ENCODE measurements around the gene HDAC4. TPM values are rescaled to one million over a fixed set of nuclear protein-coding genes. Genes with fewer than 3 reads are reported as not detected.

The HDAC4 gene
- total RNA-seq, 5 donors from 2014 or later (not counting 1 experiment from before 2014, with no cell fraction given) = 44.8 to 80.2 (median 60.9) TPM

GRCh38 chr2:239025951-239026461 lies 374.8 kb downstream of the HDAC4 start:
- H3K36me3 ChIP-seq (ENCODE audit: control insufficient read depth in 2 of 2, extremely low read depth in 1 of 2, insufficient read depth in 1 of 2, low read length in 1 of 2) = no peaks in the 10 kb centered on the region
- no peaks in the 10 kb centered on the region for H3K36me3 Mint-ChIP-seq
- ATAC-seq (replicated peaks in 1 of 4) (no peak), DNase-seq (no peak)
- POLR2A ChIA-PET = no interaction called here
- H3K4me3 ChIP-seq (ENCODE audit: control insufficient read depth in 1 of 2, extremely low read depth in 1 of 2, low read length in 1 of 2) = no peak overlapping the region
- CTCF ChIA-PET = no interaction called here
- H3K27me3 Mint-ChIP-seq = peaks cover 7 to 37% of the 10 kb centered on the region in 2 donors
- no peaks in the 10 kb centered on the region for H3K4me1 Mint-ChIP-seq
- 61% methylated on average over 11 of the region's 14 CpGs for WGBS (ENCODE audit: insufficient coverage)
- H3K27me3 ChIP-seq (replicated peaks in 1 of 2; ENCODE audit: control insufficient read depth in 2 of 2, extremely low read depth in 1 of 2, insufficient read depth in 2 of 2, low read length in 1 of 2) = peaks cover 0 to 63% of the 10 kb centered on the region in 2 experiments
- no peaks in the 10 kb centered on the region for H3K9me3 ChIP-seq
- no peaks in the 10 kb centered on the region for H3K9me3 Mint-ChIP-seq
- H3K27ac ChIP-seq (ENCODE audit: low read length) = no peak overlapping the region
- no peak overlapping the region for H3K27ac Mint-ChIP-seq
- H3K4me3 Mint-ChIP-seq = no peak overlapping the region
- H3K4me1 ChIP-seq (ENCODE audit: control insufficient read depth in 1 of 2, extremely low read depth in 1 of 2, insufficient read depth in 2 of 2, low read length in 2 of 2) = no peaks in the 10 kb centered on the region

- ChIA-PET CTCF (no interaction called here), POLR2A (no interaction called here)
- no peaks in the 10 kb centered on the region for H3K36me3 Mint-ChIP-seq
- H3K4me3 ChIP-seq (ENCODE audit: control insufficient read depth in 1 of 2, extremely low read depth in 1 of 2, low read length in 1 of 2) = no peak overlapping the region
- no peaks in the 10 kb centered on the region for H3K4me1 Mint-ChIP-seq
- H3K4me3 Mint-ChIP-seq = no peak overlapping the region
- H3K27ac Mint-ChIP-seq = no peak overlapping the region
- H3K27me3 ChIP-seq (replicated peaks in 1 of 2; ENCODE audit: control insufficient read depth in 2 of 2, extremely low read depth in 1 of 2, insufficient read depth in 2 of 2, low read length in 1 of 2) = peaks cover 0 to 69% of the 10 kb centered on the region in 2 experiments
- peaks cover 7 to 37% of the 10 kb centered on the region in 2 donors for H3K27me3 Mint-ChIP-seq
- ATAC-seq (replicated peaks in 1 of 4) (no peak), DNase-seq (no peak)
- H3K27ac ChIP-seq (ENCODE audit: low read length) = no peak overlapping the region
- H3K4me1 ChIP-seq (ENCODE audit: control insufficient read depth in 1 of 2, extremely low read depth in 1 of 2, insufficient read depth in 2 of 2, low read length in 2 of 2) = no peaks in the 10 kb centered on the region
- no peaks in the 10 kb centered on the region for H3K36me3 ChIP-seq (ENCODE audit: control insufficient read depth in 2 of 2, extremely low read depth in 1 of 2, insufficient read depth in 1 of 2, low read length in 1 of 2)
- H3K9me3 Mint-ChIP-seq = no peaks in the 10 kb centered on the region
- no peaks in the 10 kb centered on the region for H3K9me3 ChIP-seq
- WGBS (ENCODE audit: insufficient coverage) = 73% methylated on average over 11 of the region's 20 CpGs
Observed at GRCh38 chr2:239025096-239025801, 375.6 kb downstream of the HDAC4 start.

GRCh38 chr2:239024226-239024625 lies 376.6 kb downstream of the HDAC4 start:
- no peak overlapping the region for H3K4me3 ChIP-seq (ENCODE audit: control insufficient read depth in 1 of 2, extremely low read depth in 1 of 2, low read length in 1 of 2)
- H3K27ac ChIP-seq (ENCODE audit: low read length) = no peak overlapping the region
- DNase-seq (no peak), ATAC-seq (replicated peaks in 1 of 4) (no peak)
- H3K36me3 Mint-ChIP-seq = no peaks in the 10 kb centered on the region
- no peaks in the 10 kb centered on the region for H3K36me3 ChIP-seq (ENCODE audit: control insufficient read depth in 2 of 2, extremely low read depth in 1 of 2, insufficient read depth in 1 of 2, low read length in 1 of 2)
- no peaks in the 10 kb centered on the region for H3K9me3 ChIP-seq
- WGBS (ENCODE audit: insufficient coverage) = 93% methylated on average over 3 of the region's 7 CpGs
- no peak overlapping the region for H3K4me3 Mint-ChIP-seq
- ChIA-PET POLR2A (no interaction called here), CTCF (no interaction called here)
- H3K9me3 Mint-ChIP-seq = no peaks in the 10 kb centered on the region
- peaks cover 14 to 39% of the 10 kb centered on the region in 2 donors for H3K27me3 Mint-ChIP-seq
- no peak overlapping the region for H3K27ac Mint-ChIP-seq
- no peaks in the 10 kb centered on the region for H3K4me1 ChIP-seq (ENCODE audit: control insufficient read depth in 1 of 2, extremely low read depth in 1 of 2, insufficient read depth in 2 of 2, low read length in 2 of 2)
- H3K4me1 Mint-ChIP-seq = no peaks in the 10 kb centered on the region
- H3K27me3 ChIP-seq (replicated peaks in 1 of 2; ENCODE audit: control insufficient read depth in 2 of 2, extremely low read depth in 1 of 2, insufficient read depth in 2 of 2, low read length in 1 of 2) = peaks cover 0 to 70% of the 10 kb centered on the region in 2 experiments

GRCh38 chr2:239022437-239023260 lies 378.2 kb downstream of the HDAC4 start:
- H3K36me3 Mint-ChIP-seq = no peaks in the 10 kb centered on the region

GRCh38 chr2:239021651-239022436 lies 379.0 kb downstream of the HDAC4 start:
- H3K4me3 Mint-ChIP-seq = no peak overlapping the region
- peaks cover 13 to 22% of the 10 kb centered on the region in 2 donors for H3K27me3 Mint-ChIP-seq
- Histone ChIP-seq H3K4me3 (ENCODE audit: control insufficient read depth in 1 of 2, extremely low read depth in 1 of 2, low read length in 1 of 2) (no peak overlapping the region), H3K9me3 (no peaks in the 10 kb centered on the region), H3K27me3 (replicated peaks in 1 of 2; ENCODE audit: control insufficient read depth in 2 of 2, extremely low read depth in 1 of 2, insufficient read depth in 2 of 2, low read length in 1 of 2) (peaks cover 0 to 54% of the 10 kb centered on the region in 2 experiments), H3K27ac (ENCODE audit: low read length) (no peak overlapping the region), H3K36me3 (ENCODE audit: control insufficient read depth in 2 of 2, extremely low read depth in 1 of 2, insufficient read depth in 1 of 2, low read length in 1 of 2) (no peaks in the 10 kb centered on the region), H3K4me1 (ENCODE audit: control insufficient read depth in 1 of 2, extremely low read depth in 1 of 2, insufficient read depth in 2 of 2, low read length in 2 of 2) (no peaks in the 10 kb centered on the region)
- no peak for ATAC-seq (replicated peaks in 1 of 4)
- POLR2A ChIA-PET = no interaction called here
- no peaks in the 10 kb centered on the region for H3K36me3 Mint-ChIP-seq
- H3K9me3 Mint-ChIP-seq = no peaks in the 10 kb centered on the region
- CTCF ChIA-PET = no interaction called here
- no peak for DNase-seq
- H3K4me1 Mint-ChIP-seq = no peaks in the 10 kb centered on the region
- WGBS (ENCODE audit: insufficient coverage) = 83% methylated on average over 13 of the region's 18 CpGs
- no peak overlapping the region for H3K27ac Mint-ChIP-seq

More at GRCh38 chr2:239022437-239023260, 378.2 kb downstream of the HDAC4 start:
- no peak overlapping the region for H3K4me3 ChIP-seq (ENCODE audit: control insufficient read depth in 1 of 2, extremely low read depth in 1 of 2, low read length in 1 of 2)
- no peak overlapping the region for H3K27ac ChIP-seq (ENCODE audit: low read length)
- ATAC-seq (replicated peaks in 1 of 4) (no peak), DNase-seq (no peak)
- Mint-ChIP-seq H3K9me3 (no peaks in the 10 kb centered on the region), H3K27me3 (peaks cover 14 to 29% of the 10 kb centered on the region in 2 donors), H3K27ac (no peak overlapping the region), H3K4me1 (no peaks in the 10 kb centered on the region), H3K4me3 (no peak overlapping the region)
- H3K36me3 ChIP-seq (ENCODE audit: control insufficient read depth in 2 of 2, extremely low read depth in 1 of 2, insufficient read depth in 1 of 2, low read length in 1 of 2) = no peaks in the 10 kb centered on the region
- 89% methylated on average over 12 of the region's 16 CpGs for WGBS (ENCODE audit: insufficient coverage)
- no peaks in the 10 kb centered on the region for H3K9me3 ChIP-seq
- ChIA-PET CTCF (no interaction called here), POLR2A (no interaction called here)
- H3K27me3 ChIP-seq (replicated peaks in 1 of 2; ENCODE audit: control insufficient read depth in 2 of 2, extremely low read depth in 1 of 2, insufficient read depth in 2 of 2, low read length in 1 of 2) = peaks cover 0 to 62% of the 10 kb centered on the region in 2 experiments
- no peaks in the 10 kb centered on the region for H3K4me1 ChIP-seq (ENCODE audit: control insufficient read depth in 1 of 2, extremely low read depth in 1 of 2, insufficient read depth in 2 of 2, low read length in 2 of 2)

GRCh38 chr2:239021224-239021623 lies 379.6 kb downstream of the HDAC4 start:
- 70% methylated on average over 3 of the region's 6 CpGs for WGBS (ENCODE audit: insufficient coverage)
- H3K4me3 ChIP-seq (ENCODE audit: control insufficient read depth in 1 of 2, extremely low read depth in 1 of 2, low read length in 1 of 2) = no peak overlapping the region
- H3K27me3 ChIP-seq (replicated peaks in 1 of 2; ENCODE audit: control insufficient read depth in 2 of 2, extremely low read depth in 1 of 2, insufficient read depth in 2 of 2, low read length in 1 of 2) = peaks cover 0 to 50% of the 10 kb centered on the region in 2 experiments
- no peak overlapping the region for H3K4me3 Mint-ChIP-seq
- no peaks in the 10 kb centered on the region for H3K9me3 Mint-ChIP-seq
- ATAC-seq (replicated peaks in 1 of 4) (no peak), DNase-seq (no peak)
- peaks cover 10 to 19% of the 10 kb centered on the region in 2 donors for H3K27me3 Mint-ChIP-seq
- H3K27ac ChIP-seq (ENCODE audit: low read length) = no peak overlapping the region
- no peaks in the 10 kb centered on the region for H3K36me3 Mint-ChIP-seq
- no peaks in the 10 kb centered on the region for H3K9me3 ChIP-seq
- H3K27ac Mint-ChIP-seq = no peak overlapping the region
- ChIA-PET POLR2A (no interaction called here), CTCF (no interaction called here)
- H3K36me3 ChIP-seq (ENCODE audit: control insufficient read depth in 2 of 2, extremely low read depth in 1 of 2, insufficient read depth in 1 of 2, low read length in 1 of 2) = no peaks in the 10 kb centered on the region
- no peaks in the 10 kb centered on the region for H3K4me1 Mint-ChIP-seq
- no peaks in the 10 kb centered on the region for H3K4me1 ChIP-seq (ENCODE audit: control insufficient read depth in 1 of 2, extremely low read depth in 1 of 2, insufficient read depth in 2 of 2, low read length in 2 of 2)

Measured in T-cell (primary cell).